SK-N-SH (cell line): Measurements from ENCODE around the gene FAHD2A. TPM values are rescaled to one million over a fixed set of nuclear protein-coding genes. Genes with fewer than 3 reads are reported as not detected.

Experiments used
- CTCF ChIA-PET: fragments of 300-600, 350-600 bp; formaldehyde crosslinking; extraction: SDS; loops from one replicate; lab custom pipeline; 2021; lab: Yijun Ruan, JAX
- POLR2A ChIA-PET: fragments of 350-600 bp; sonication (Branson Sonifier 250); formaldehyde crosslinking; extraction: SDS; loops from one replicate; lab custom pipeline; 2020; ENCODE audit warnings: antibody characterized with exemption, inconsistent platforms; lab: Yijun Ruan, JAX
- DNase-seq: peaks from one replicate; pipeline ENCODE4 v3.0.0; 2012
- H2AFZ ChIP-seq: fragments of 200-600 bp; sonication (generic); 2 replicates; pipeline ENCODE4 v1.8.1; 2016; ENCODE audit warnings: antibody characterized with exemption, mild to moderate bottlenecking, low read depth
- H3F3A ChIP-seq: fragments of 200-600 bp; sonication (generic); replicated peaks from 2 replicates; pipeline ENCODE3; 2016; ENCODE audit warnings: antibody characterized with exemption, mild to moderate bottlenecking; ENCODE audit not compliant: insufficient read depth
- H3K27ac ChIP-seq, 2 experiments: fragments of 200-500 bp in 1 of 2; fragments of 200-600 bp in 1 of 2; sonication (Bioruptor generic) in 1 of 2; sonication (generic), shearing (Covaris generic) in 1 of 2; 2 replicates each; pipeline versions ENCODE4 v1.5.1 to v1.6.1; 2014 to 2016; ENCODE audit warnings: low read depth in 2 of 2, inconsistent platforms in 1 of 2, low read length in 1 of 2, mild to moderate bottlenecking in 1 of 2, mixed read lengths in 1 of 2
- H3K27me3 ChIP-seq: fragments of 200-600 bp; sonication (generic), shearing (Covaris generic); 2 replicates; pipeline ENCODE4 v1.6.1; 2016; ENCODE audit warnings: mixed run types; ENCODE audit not compliant: insufficient read depth
- H3K36me3 ChIP-seq, 2 experiments: fragments of 200-500 bp in 1 of 2; fragments of 200-600 bp in 1 of 2; sonication (Bioruptor generic) in 1 of 2; sonication (generic) in 1 of 2; replicated peaks in 1 of 2; 2 replicates each; pipeline versions ENCODE3 to v1.5.1; 2014 to 2016; ENCODE audit warnings: low read length in 1 of 2, mild to moderate bottlenecking in 1 of 2; ENCODE audit not compliant: insufficient read depth in 2 of 2, control insufficient read depth in 1 of 2
- H3K4me1 ChIP-seq, 2 experiments: fragments of 200-500 bp in 1 of 2; fragments of 200-600 bp in 1 of 2; sonication (Bioruptor generic) in 1 of 2; sonication (generic), shearing (Covaris generic) in 1 of 2; 2 replicates each; pipeline versions ENCODE4 v1.5.1 to v1.6.1; 2014 to 2016; ENCODE audit warnings: low read depth in 1 of 2, low read length in 1 of 2, mixed run types in 1 of 2; ENCODE audit not compliant: insufficient read depth in 2 of 2, control insufficient read depth in 1 of 2
- H3K4me2 ChIP-seq: fragments of 200-600 bp; sonication (generic), shearing (Covaris generic); 2 replicates; pipeline ENCODE4 v1.6.1; 2017; ENCODE audit warnings: mixed run types
- H3K4me3 ChIP-seq, 2 experiments: fragments of 200-500 bp in 1 of 2; fragments of 200-600 bp in 1 of 2; sonication (Bioruptor generic) in 1 of 2; sonication (generic), shearing (Covaris generic) in 1 of 2; 2 replicates each; pipeline versions ENCODE4 v1.5.1 to v1.8.1; 2014 to 2016; ENCODE audit warnings: low read depth in 2 of 2, inconsistent platforms in 1 of 2, low read length in 1 of 2, mild to moderate bottlenecking in 1 of 2, mixed read lengths in 1 of 2, moderate library complexity in 1 of 2
- H3K79me2 ChIP-seq: fragments of 200-600 bp; sonication (generic); 2 replicates; pipeline ENCODE4 v1.8.1; 2017; ENCODE audit warnings: mild to moderate bottlenecking; ENCODE audit not compliant: insufficient read depth
- H3K9ac ChIP-seq: fragments of 200-600 bp; sonication (generic); 2 replicates; pipeline ENCODE4 v1.6.1; 2017; ENCODE audit warnings: mixed run types
- H3K9me2 ChIP-seq: fragments of 200-600 bp; sonication (generic); 2 replicates; pipeline ENCODE4 v1.6.1; 2017; ENCODE audit warnings: mixed run types
- H3K9me3 ChIP-seq: fragments of 200-600 bp; sonication (generic); 2 replicates; pipeline ENCODE4 v1.6.1; 2017; ENCODE audit warnings: mixed run types, mild to moderate bottlenecking, moderate library complexity
- H4K20me1 ChIP-seq: fragments of 200-600 bp; sonication (generic); 2 replicates; pipeline ENCODE4 v1.6.1; 2017; ENCODE audit warnings: mild to moderate bottlenecking, mixed run types; ENCODE audit not compliant: insufficient read depth
- ELF1 ChIP-seq: IDR thresholded peaks from 2 replicates; pipeline ENCODE4 v1.4.0; 2012
- EZH2phosphoT487 ChIP-seq: fragments of 200-600 bp; sonication (generic); IDR thresholded peaks from 2 replicates; pipeline ENCODE4 v1.6.1; 2017; ENCODE audit warnings: low read depth, mixed run types, mild to moderate bottlenecking, antibody characterized with exemption, moderate library complexity, borderline replicate concordance
- FOSL2 ChIP-seq: IDR thresholded peaks from 2 replicates; pipeline ENCODE4 v1.4.0; 2012; ENCODE audit warnings: low read depth, mild to moderate bottlenecking, moderate library complexity, borderline replicate concordance
- FOXJ3 ChIP-seq: sonication (generic); formaldehyde crosslinking; IDR thresholded peaks from 2 replicates; pipeline ENCODE4 v1.5.1; 2020; ENCODE audit warnings: mild to moderate bottlenecking, missing genetic modification reagents
- POLR2AphosphoS5 ChIP-seq: IDR thresholded peaks from 2 replicates; pipeline ENCODE4 v1.6.1; 2012; ENCODE audit warnings: low read depth, low read length
- RFX5 ChIP-seq: IDR thresholded peaks from 2 replicates; pipeline ENCODE4 v1.6.1; 2012; ENCODE audit warnings: mild to moderate bottlenecking, improper control_type of control experiment, low read length
- SIN3A ChIP-seq: IDR thresholded peaks from 2 replicates; pipeline ENCODE4 v1.6.1; 2012; ENCODE audit warnings: low read depth, mild to moderate bottlenecking, low read length, moderate library complexity, borderline replicate concordance
- SMC3 ChIP-seq: IDR thresholded peaks from 2 replicates; pipeline ENCODE4 v1.6.1; 2012; ENCODE audit warnings: low read depth, low read length, improper control_type of control experiment
- WGBS: methylation state at CpG from one replicate; pipeline ENCODE4 v1.1.6; 2017; ENCODE audit warnings: low lambda C conversion rate; 5-methylcytosine and 5-hydroxymethylcytosine counted together
- polyA plus RNA-seq, 3 experiments: library from polyadenylated mRNA; depleted of rRNA; stranded (reverse); fragments of >200 nt; gene quantifications; 2 replicates each; pipeline ENCODE4 v1.2.3, GENCODE V29; 2012
- TF ChIP-seq, protein P1 (sequence below): fragments of 150-350 bp; IDR thresholded peaks from 2 replicates; pipeline ENCODE4 v1.6.1; 2017; ENCODE audit warnings: antibody characterized with exemption, low read length, low read depth, borderline replicate concordance
- TF ChIP-seq, protein P2 (sequence below): fragments of 200-600 bp; sonication (generic); IDR thresholded peaks from 2 replicates; pipeline ENCODE4 v1.6.1; 2017; ENCODE audit warnings: antibody characterized with exemption, mild to moderate bottlenecking, moderate library complexity
- TF ChIP-seq, protein P3 (sequence below): IDR thresholded peaks from 2 replicates; pipeline ENCODE4 v1.4.0; 2012; ENCODE audit warnings: low read depth, borderline replicate concordance
- TF ChIP-seq, protein P4 (sequence below): IDR thresholded peaks from 2 replicates; pipeline ENCODE4 v1.6.1; 2012; ENCODE audit warnings: mild to moderate bottlenecking, low read depth, low read length, moderate library complexity
- TF ChIP-seq, protein P5 (sequence below): IDR thresholded peaks from 2 replicates; pipeline ENCODE4 v1.4.0; 2012; ENCODE audit warnings: low read depth

The FAHD2A gene
- polyA plus RNA-seq, 1 of the 3 experiments (the other 2 are of a cell fraction) = 40.5 TPM

DNA sequence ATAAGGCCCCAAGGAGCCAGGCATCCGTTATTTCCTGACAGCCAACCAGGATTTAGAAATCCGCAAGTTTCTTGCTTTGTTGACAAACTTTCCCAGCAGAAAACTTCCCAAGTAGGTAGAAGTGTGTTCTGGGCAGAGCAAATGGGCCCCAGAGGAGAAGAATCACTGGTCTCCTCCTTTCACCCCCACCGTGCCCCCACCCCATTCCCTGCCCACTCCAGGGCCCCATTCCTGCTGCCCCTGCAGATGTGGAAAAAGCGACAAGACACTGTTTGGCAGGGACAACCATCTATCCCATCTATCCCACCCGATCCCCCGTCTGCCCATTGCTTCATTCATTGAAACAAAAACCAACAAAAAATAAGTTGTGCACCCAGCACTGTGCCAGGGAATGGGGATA lies 10.2 kb upstream of the FAHD2A start:
- Histone ChIP-seq H4K20me1 (no peaks in the 10 kb centered on the region), H3K27ac (no peak overlapping the region)

DNA sequence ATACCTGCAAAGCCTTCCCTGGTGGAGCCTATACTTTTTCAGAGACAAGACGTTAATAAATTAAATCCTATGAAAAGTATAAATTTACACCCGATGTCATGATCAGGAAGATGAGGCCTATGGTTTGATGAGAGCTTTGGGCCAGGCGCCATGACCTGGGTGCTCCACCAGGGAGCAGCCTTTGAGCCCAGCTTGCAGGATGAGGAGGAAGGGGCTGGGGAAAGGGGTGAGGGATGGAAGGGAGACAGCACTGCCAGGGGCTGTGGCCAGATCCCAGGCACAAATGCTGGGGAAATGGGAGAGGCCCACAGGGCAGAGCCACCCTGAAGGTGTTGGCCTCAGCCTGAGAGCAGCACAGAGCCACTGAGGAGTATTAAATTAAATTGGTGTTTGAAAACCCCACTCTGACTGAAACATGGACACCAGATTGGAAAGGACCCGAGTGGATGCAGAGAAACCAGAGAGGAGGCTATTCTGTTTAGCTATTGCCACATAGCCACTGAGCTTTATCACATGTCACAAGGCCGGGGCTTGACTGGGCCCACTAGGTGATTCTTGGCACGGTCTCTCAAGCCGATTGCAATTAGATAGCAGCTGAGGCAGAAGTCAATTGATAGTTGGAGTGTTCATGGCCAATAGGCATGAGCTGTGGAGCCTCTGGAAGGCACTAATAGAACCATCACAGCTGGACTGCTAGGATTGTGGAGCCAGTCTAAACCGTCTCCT lies 9.6 kb upstream of the FAHD2A start:
- CTCF ChIA-PET = interaction anchor here (1.0 to 1.9 kb wide), 3 partner anchors 9 to 202 kb away, joined by 3 to 6 read pairs (median 4); partner anchors contain the start of gene FAHD2A
- no peak for DNase-seq
- H3K27me3 ChIP-seq = no peaks in the 10 kb centered on the region
- H3K4me1 ChIP-seq = no peaks in the 10 kb centered on the region
- H4K20me1 ChIP-seq = no peaks in the 10 kb centered on the region
- no peak overlapping the region for H2AFZ ChIP-seq
- no peak overlapping the region for H3K9ac ChIP-seq
- TF ChIP-seq, protein P1, sequence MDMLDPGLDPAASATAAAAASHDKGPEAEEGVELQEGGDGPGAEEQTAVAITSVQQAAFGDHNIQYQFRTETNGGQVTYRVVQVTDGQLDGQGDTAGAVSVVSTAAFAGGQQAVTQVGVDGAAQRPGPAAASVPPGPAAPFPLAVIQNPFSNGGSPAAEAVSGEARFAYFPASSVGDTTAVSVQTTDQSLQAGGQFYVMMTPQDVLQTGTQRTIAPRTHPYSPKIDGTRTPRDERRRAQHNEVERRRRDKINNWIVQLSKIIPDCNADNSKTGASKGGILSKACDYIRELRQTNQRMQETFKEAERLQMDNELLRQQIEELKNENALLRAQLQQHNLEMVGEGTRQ = no peak
- TF ChIP-seq, protein P2, sequence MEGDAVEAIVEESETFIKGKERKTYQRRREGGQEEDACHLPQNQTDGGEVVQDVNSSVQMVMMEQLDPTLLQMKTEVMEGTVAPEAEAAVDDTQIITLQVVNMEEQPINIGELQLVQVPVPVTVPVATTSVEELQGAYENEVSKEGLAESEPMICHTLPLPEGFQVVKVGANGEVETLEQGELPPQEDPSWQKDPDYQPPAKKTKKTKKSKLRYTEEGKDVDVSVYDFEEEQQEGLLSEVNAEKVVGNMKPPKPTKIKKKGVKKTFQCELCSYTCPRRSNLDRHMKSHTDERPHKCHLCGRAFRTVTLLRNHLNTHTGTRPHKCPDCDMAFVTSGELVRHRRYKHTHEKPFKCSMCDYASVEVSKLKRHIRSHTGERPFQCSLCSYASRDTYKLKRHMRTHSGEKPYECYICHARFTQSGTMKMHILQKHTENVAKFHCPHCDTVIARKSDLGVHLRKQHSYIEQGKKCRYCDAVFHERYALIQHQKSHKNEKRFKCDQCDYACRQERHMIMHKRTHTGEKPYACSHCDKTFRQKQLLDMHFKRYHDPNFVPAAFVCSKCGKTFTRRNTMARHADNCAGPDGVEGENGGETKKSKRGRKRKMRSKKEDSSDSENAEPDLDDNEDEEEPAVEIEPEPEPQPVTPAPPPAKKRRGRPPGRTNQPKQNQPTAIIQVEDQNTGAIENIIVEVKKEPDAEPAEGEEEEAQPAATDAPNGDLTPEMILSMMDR = no peak; the same call in 1 of the 2 replicates
- no peak for TF ChIP-seq POLR2AphosphoS5
- TF ChIP-seq, protein P3, sequence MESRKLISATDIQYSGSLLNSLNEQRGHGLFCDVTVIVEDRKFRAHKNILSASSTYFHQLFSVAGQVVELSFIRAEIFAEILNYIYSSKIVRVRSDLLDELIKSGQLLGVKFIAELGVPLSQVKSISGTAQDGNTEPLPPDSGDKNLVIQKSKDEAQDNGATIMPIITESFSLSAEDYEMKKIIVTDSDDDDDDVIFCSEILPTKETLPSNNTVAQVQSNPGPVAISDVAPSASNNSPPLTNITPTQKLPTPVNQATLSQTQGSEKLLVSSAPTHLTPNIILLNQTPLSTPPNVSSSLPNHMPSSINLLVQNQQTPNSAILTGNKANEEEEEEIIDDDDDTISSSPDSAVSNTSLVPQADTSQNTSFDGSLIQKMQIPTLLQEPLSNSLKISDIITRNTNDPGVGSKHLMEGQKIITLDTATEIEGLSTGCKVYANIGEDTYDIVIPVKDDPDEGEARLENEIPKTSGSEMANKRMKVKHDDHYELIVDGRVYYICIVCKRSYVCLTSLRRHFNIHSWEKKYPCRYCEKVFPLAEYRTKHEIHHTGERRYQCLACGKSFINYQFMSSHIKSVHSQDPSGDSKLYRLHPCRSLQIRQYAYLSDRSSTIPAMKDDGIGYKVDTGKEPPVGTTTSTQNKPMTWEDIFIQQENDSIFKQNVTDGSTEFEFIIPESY = no peak
- TF ChIP-seq SIN3A = no peak
- TF ChIP-seq RFX5 = no peak
- no peak for TF ChIP-seq FOSL2
- no peak for TF ChIP-seq EZH2phosphoT487
- TF ChIP-seq, protein P4, sequence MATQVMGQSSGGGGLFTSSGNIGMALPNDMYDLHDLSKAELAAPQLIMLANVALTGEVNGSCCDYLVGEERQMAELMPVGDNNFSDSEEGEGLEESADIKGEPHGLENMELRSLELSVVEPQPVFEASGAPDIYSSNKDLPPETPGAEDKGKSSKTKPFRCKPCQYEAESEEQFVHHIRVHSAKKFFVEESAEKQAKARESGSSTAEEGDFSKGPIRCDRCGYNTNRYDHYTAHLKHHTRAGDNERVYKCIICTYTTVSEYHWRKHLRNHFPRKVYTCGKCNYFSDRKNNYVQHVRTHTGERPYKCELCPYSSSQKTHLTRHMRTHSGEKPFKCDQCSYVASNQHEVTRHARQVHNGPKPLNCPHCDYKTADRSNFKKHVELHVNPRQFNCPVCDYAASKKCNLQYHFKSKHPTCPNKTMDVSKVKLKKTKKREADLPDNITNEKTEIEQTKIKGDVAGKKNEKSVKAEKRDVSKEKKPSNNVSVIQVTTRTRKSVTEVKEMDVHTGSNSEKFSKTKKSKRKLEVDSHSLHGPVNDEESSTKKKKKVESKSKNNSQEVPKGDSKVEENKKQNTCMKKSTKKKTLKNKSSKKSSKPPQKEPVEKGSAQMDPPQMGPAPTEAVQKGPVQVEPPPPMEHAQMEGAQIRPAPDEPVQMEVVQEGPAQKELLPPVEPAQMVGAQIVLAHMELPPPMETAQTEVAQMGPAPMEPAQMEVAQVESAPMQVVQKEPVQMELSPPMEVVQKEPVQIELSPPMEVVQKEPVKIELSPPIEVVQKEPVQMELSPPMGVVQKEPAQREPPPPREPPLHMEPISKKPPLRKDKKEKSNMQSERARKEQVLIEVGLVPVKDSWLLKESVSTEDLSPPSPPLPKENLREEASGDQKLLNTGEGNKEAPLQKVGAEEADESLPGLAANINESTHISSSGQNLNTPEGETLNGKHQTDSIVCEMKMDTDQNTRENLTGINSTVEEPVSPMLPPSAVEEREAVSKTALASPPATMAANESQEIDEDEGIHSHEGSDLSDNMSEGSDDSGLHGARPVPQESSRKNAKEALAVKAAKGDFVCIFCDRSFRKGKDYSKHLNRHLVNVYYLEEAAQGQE = no peak
- TF ChIP-seq SMC3 = no peak
- no peaks in the 10 kb centered on the region for H3K9me2 ChIP-seq
- H3K4me2 ChIP-seq = no peak overlapping the region
- H3K79me2 ChIP-seq = no peaks in the 10 kb centered on the region
- 59% methylated on average over 8 of the region's 8 CpGs for WGBS
- no peak overlapping the region for H3K27ac ChIP-seq
- no peaks in the 10 kb centered on the region for H3F3A ChIP-seq
- POLR2A ChIA-PET = no interaction called here
- no peaks in the 10 kb centered on the region for H3K9me3 ChIP-seq
- no peaks in the 10 kb centered on the region for H3K36me3 ChIP-seq
- no peak overlapping the region for H3K4me3 ChIP-seq

More for the DNA sequence above, 10.2 kb upstream of the FAHD2A start:
- no peaks in the 10 kb centered on the region for H3K4me1 ChIP-seq
- no peak for TF ChIP-seq EZH2phosphoT487
- TF ChIP-seq, protein P1 = no peak
- TF ChIP-seq FOXJ3 = no peak
- TF ChIP-seq, protein P5, sequence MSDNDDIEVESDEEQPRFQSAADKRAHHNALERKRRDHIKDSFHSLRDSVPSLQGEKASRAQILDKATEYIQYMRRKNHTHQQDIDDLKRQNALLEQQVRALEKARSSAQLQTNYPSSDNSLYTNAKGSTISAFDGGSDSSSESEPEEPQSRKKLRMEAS = no peak
- TF ChIP-seq ELF1 = no peak
- TF ChIP-seq, all 33 proteins: peak for 0
- Histone ChIP-seq H3K36me3 (no peaks in the 10 kb centered on the region), H3K4me2 (no peak overlapping the region), H3K9me3 (no peaks in the 10 kb centered on the region), H3K27me3 (no peaks in the 10 kb centered on the region; the same call in 1 of the 2 replicates), H2AFZ (no peak overlapping the region), H3K9ac (no peak overlapping the region), H3F3A (no peaks in the 10 kb centered on the region), H3K4me3 (no peak overlapping the region), H3K79me2 (no peaks in the 10 kb centered on the region), H3K9me2 (no peaks in the 10 kb centered on the region)
- ChIA-PET CTCF (interaction anchor here (1.1 to 1.9 kb wide), 2 partner anchors 10 to 47 kb away, joined by 4 to 6 read pairs; partner anchors contain the start of gene FAHD2A), POLR2A (no interaction called here)
- no peak for DNase-seq
- WGBS = 82% methylated on average over 6 of the region's 6 CpGs
